NOMO-1 (cell line): ENCODE results near the gene APOB.

ENCODE experiments used
- DNase-seq, 2 experiments: peaks; one replicate each; lab custom pipeline; 2025; ENCODE audit not compliant: unreplicated experiment in 2 of 2; lab: John Stamatoyannopoulos, UW

APOB gene

GRCh38 chr2:21020031-21020667 is 23.7 kb downstream of the APOB start:
- DNase-seq: no peak

GRCh38 chr2:21019678-21020021 is 24.2 kb downstream of the APOB start:
- DNase-seq: no peak

GRCh38 chr2:21019000-21019677 is 24.7 kb downstream of the APOB start:
- no peak for DNase-seq

- no peak for DNase-seq
These were observed 25.6 kb downstream of the APOB start for GRCh38 chr2:21018290-21018689.

GRCh38 chr2:21017748-21018276 is 26.1 kb downstream of the APOB start:
- no peak for DNase-seq

GRCh38 chr2:21015281-21015645 is 28.6 kb downstream of the APOB start:
- no peak for DNase-seq

- DNase-seq: no peak
These were observed 29.3 kb downstream of the APOB start for GRCh38 chr2:21014364-21015280.

GRCh38 chr2:21013043-21013816 is 30.6 kb downstream of the APOB start:
- no peak for DNase-seq

GRCh38 chr2:21012557-21012937 is 31.3 kb downstream of the APOB start:
- no peak for DNase-seq

- DNase-seq: no peak
These were observed 31.9 kb downstream of the APOB start for GRCh38 chr2:21011876-21012556.

GRCh38 chr2:21011453-21011852 is 32.4 kb downstream of the APOB start:
- no peak for DNase-seq

- no peak for DNase-seq
These were observed 32.9 kb downstream of the APOB start for GRCh38 chr2:21010813-21011439.

GRCh38 chr2:21009662-21010225 is 34.1 kb downstream of the APOB start:
- no peak for DNase-seq

GRCh38 chr2:21008790-21009661 is 34.8 kb downstream of the APOB start:
- no peak for DNase-seq

GRCh38 chr2:21008014-21008789 is 35.7 kb downstream of the APOB start:
- no peak for DNase-seq

- no peak for DNase-seq
These were observed 36.5 kb downstream of the APOB start for GRCh38 chr2:21007129-21008013.
